Suppressor macrophage treated with lipopolysaccharide for 1 hour (primary cell): ENCODE results near the gene TRA2A.
A peak's percentile ranks its signal among the peaks of the same experiment; 100 is the strongest.

Experiments
- DNase-seq, 3 donors: peaks; one replicate each; pipeline ENCODE4 v3.0.0-alpha.2; 2020 to 2022

TRA2A gene

GRCh38 chr7:23469150-23469960 lies 62.4 kb downstream of the TRA2A start:
- DNase-seq, result peak in 2 of 3 donors; percentile 37 to 59

- DNase-seq, result no peak
These were observed 63.1 kb downstream of the TRA2A start for GRCh38 chr7:23468526-23469149.

- peak in 1 of 3 donors; percentile 32 for DNase-seq
These were observed 63.8 kb downstream of the TRA2A start for GRCh38 chr7:23467806-23468525.

GRCh38 chr7:23467291-23467805 lies 64.4 kb downstream of the TRA2A start:
- no peak for DNase-seq

GRCh38 chr7:23462846-23463245 lies 68.9 kb downstream of the TRA2A start:
- DNase-seq, result peak; percentile 26 to 34 (median 28)

DNA sequence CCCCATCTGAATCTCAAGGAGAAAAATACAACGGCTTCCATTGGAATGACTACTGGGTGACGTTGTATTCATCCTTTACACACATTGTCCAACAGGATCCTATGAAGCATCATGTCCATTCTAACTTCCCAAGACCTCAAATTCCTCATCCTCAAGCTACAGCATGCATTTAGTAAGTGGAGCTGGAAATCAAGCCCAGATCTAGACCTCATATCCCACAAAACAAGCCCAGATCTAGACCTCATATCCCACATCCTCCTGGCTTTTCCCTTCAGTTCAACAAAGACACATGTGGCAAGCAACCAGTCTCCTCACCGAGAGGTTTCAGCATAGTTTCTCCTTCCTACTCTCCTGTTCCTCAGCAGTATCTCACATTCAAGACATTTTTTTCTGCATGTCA lies 73.7 kb downstream of the TRA2A start:
- no peak for DNase-seq

DNA sequence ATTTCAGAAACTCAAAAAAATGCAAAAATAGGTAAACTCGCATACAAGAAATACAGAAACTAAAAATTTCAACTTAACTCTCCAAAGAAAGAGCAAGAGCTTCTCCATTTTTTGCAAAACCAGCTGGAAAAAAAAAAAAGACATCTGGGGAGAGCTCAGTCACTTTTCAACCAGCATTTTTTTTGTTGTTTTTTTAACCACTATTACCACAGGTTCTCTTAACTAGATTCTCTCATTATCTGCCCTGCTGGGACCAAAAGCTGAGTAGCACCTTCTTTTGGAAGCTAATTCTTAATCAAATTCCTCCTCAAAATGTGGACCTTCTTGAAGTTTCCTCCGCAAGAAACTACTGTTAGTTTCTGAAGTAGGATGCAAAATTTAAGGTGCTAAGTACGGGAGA lies 75.7 kb downstream of the TRA2A start:
- DNase-seq, result no peak

- DNase-seq, result no peak
These were observed 76.8 kb downstream of the TRA2A start for GRCh38 chr7:23454881-23455526.
